Panc1 (cell line): ENCODE data around the gene COL16A1. TPM values are rescaled to one million over a fixed set of nuclear protein-coding genes. Genes with fewer than 3 reads are reported as not detected.
A peak's percentile ranks its signal among the peaks of the same experiment; 100 is the strongest.

Experiments used
- ATAC-seq: fragments of 200-7000 bp; cut with Tn5 transposase; 2 replicates; pipeline ENCODE4 v1.9.1; 2020; ENCODE audit warnings: mild to moderate bottlenecking, moderate library complexity
- BruUV-seq: library from RNA; stranded (reverse); fragments of 400-500 nt; replicated peaks from 2 replicates; lab custom pipeline; 2021; lab: Mats Ljungman, UMichigan
- CTCF ChIA-PET: fragments of 300-600 bp; sonication (Branson Sonifier 250); formaldehyde crosslinking; loops from one replicate; lab custom pipeline; 2022; ENCODE audit warnings: antibody characterized with exemption; lab: Charles Lee
- POLR2A ChIA-PET: fragments of 300-600 bp; sonication (Branson Sonifier 250); formaldehyde crosslinking; loops from one replicate; lab custom pipeline; 2022; ENCODE audit warnings: antibody characterized with exemption; lab: Charles Lee
- DNase-seq: peaks from one replicate; pipeline ENCODE4 v3.0.0-alpha.2; 2010; ENCODE audit warnings: low read depth, low spot score
- H3K27ac ChIP-seq: 2 replicates; pipeline ENCODE4 v1.5.1; 2011; ENCODE audit warnings: mild to moderate bottlenecking, low read length, inconsistent platforms
- H3K27me3 ChIP-seq: fragments of 200-500 bp; sonication (Bioruptor generic); 2 replicates; pipeline ENCODE4 v1.6.0; 2014; ENCODE audit warnings: low read length, inconsistent platforms; ENCODE audit not compliant: control insufficient read depth, insufficient read depth
- H3K36me3 ChIP-seq: fragments of 200-500 bp; sonication (Bioruptor generic); 2 replicates; pipeline ENCODE4 v1.5.1; 2014; ENCODE audit warnings: inconsistent platforms, mild to moderate bottlenecking, low read length, moderate library complexity; ENCODE audit not compliant: control insufficient read depth, insufficient read depth
- H3K4me1 ChIP-seq: 2 replicates; pipeline ENCODE4 v1.5.1; 2011; ENCODE audit warnings: inconsistent platforms, mild to moderate bottlenecking, low read length, moderate library complexity; ENCODE audit not compliant: control insufficient read depth, insufficient read depth
- H3K4me3 ChIP-seq, 2 experiments: 2 replicates each; pipeline ENCODE4 v1.5.1; 2011 to 2012; ENCODE audit warnings: low read depth in 2 of 2, low read length in 2 of 2, mild to moderate bottlenecking in 2 of 2, inconsistent platforms in 1 of 2, moderate library complexity in 1 of 2
- H3K9me3 ChIP-seq: fragments of 200-500 bp; sonication (Bioruptor generic); 2 replicates; pipeline ENCODE4 v1.5.1; 2014; ENCODE audit warnings: low read depth, mild to moderate bottlenecking, inconsistent platforms, low read length, moderate library complexity; ENCODE audit not compliant: control insufficient read depth, insufficient read depth
- POLR2AphosphoS5 ChIP-seq: IDR thresholded peaks from 2 replicates; pipeline ENCODE4 v1.6.1; 2012; ENCODE audit warnings: mild to moderate bottlenecking, low read depth, low read length, moderate library complexity
- SIN3A ChIP-seq: IDR thresholded peaks from 2 replicates; pipeline ENCODE4 v1.6.1; 2012; ENCODE audit warnings: low read depth, mild to moderate bottlenecking, low read length, moderate library complexity, borderline replicate concordance; ENCODE audit not compliant: insufficient read depth
- TCF7L2 ChIP-seq: IDR thresholded peaks from 2 replicates; pipeline ENCODE4 v1.6.1; 2011; ENCODE audit warnings: mild to moderate bottlenecking, low read depth, low read length, inconsistent platforms
- in situ Hi-C: cut with HindIII; loops from 2 replicates; pipeline ENCODE4 v1.10.0; 2016; ENCODE audit warnings: low sequenced_read_pairs, low pct_unique_long_range_greater_than_20kb
- intact Hi-C: fragments of 100-400 bp; cut with micrococcal nuclease; formaldehyde crosslinking; loops from one replicate; pipeline ENCODE4 v1.10.0; 2022; ENCODE audit not compliant: unreplicated experiment
- total RNA-seq: library from RNA; stranded (reverse); gene quantifications from one replicate; pipeline ENCODE4 v1.2.1, GENCODE V29; 2021; ENCODE audit not compliant: unreplicated experiment
- TF ChIP-seq, protein P1 (sequence below), 2 experiments: IDR thresholded peaks; 2 replicates each; pipeline ENCODE4 v1.6.1; 2011 to 2012; ENCODE audit warnings: low read depth in 2 of 2, control low read depth in 1 of 2, low read length in 1 of 2, mild to moderate bottlenecking in 1 of 2, moderate library complexity in 1 of 2; ENCODE audit not compliant: insufficient read depth in 1 of 2
- TF ChIP-seq, protein P2 (sequence below): fragments of 450-650 bp; IDR thresholded peaks from 2 replicates; pipeline ENCODE4 v1.5.1; 2017; ENCODE audit warnings: mild to moderate bottlenecking

The COL16A1 gene
- total RNA-seq, 1 experiment from 2014 or later = 7.6 TPM

DNA sequence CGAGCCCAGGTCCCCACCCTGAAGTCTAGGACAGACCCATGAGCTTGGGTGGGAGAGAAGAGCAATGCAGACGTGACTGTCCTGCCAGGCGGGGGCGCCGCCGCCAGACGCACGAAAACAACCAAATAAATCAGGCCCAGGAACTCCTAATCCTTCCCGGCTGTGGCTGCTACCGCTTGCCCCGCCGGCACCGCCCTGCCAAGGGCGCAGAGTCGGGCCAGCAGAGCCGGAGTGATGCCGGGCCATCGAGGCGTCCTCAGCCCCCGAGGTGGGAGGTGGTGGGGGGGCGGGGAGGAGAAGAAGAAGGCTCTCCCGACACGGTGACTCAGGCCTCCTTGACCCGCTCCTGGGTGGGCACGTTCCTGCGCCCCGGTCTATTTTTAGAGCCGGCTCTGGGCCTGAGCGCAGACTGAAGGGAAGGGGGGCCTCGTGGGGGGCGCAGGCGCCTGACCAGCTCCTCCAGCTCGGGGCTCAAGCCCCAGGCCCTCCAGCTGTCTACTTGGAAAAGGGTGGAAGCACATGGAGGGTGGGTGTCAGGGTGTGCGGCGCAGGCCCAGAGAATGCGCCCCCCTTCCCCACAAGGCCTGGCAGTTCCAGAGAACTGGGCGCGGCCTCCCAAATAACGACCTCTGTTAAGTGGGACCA lies 10.7 kb upstream of the COL16A1 start:
- no TSS peak for BruUV-seq
- POLR2A ChIA-PET = interaction anchor here (0.7 kb wide), 1 partner anchor 249 kb away, joined by 4 read pairs; no protein-coding TSS in a partner anchor
- intact Hi-C loops (no loop called here), in situ Hi-C loops (no loop called here)
- H3K4me3 ChIP-seq = peak overlapping the region; percentile 55 to 78
- no peaks in the 10 kb centered on the region for H3K27me3 ChIP-seq
- H3K9me3 ChIP-seq = no peaks in the 10 kb centered on the region
- peak overlapping the region; percentile 86 for H3K27ac ChIP-seq
- DNase-seq (no peak), ATAC-seq (peak; percentile 31)
- CTCF ChIA-PET = interaction anchor here (0.6 to 3.8 kb wide), 7 partner anchors 10 to 74 kb away, joined by 4 to 24 read pairs (median 7); partner anchors contain the start of genes COL16A1 and PEF1
- no peaks in the 10 kb centered on the region for H3K36me3 ChIP-seq
- TF ChIP-seq, protein P1, sequence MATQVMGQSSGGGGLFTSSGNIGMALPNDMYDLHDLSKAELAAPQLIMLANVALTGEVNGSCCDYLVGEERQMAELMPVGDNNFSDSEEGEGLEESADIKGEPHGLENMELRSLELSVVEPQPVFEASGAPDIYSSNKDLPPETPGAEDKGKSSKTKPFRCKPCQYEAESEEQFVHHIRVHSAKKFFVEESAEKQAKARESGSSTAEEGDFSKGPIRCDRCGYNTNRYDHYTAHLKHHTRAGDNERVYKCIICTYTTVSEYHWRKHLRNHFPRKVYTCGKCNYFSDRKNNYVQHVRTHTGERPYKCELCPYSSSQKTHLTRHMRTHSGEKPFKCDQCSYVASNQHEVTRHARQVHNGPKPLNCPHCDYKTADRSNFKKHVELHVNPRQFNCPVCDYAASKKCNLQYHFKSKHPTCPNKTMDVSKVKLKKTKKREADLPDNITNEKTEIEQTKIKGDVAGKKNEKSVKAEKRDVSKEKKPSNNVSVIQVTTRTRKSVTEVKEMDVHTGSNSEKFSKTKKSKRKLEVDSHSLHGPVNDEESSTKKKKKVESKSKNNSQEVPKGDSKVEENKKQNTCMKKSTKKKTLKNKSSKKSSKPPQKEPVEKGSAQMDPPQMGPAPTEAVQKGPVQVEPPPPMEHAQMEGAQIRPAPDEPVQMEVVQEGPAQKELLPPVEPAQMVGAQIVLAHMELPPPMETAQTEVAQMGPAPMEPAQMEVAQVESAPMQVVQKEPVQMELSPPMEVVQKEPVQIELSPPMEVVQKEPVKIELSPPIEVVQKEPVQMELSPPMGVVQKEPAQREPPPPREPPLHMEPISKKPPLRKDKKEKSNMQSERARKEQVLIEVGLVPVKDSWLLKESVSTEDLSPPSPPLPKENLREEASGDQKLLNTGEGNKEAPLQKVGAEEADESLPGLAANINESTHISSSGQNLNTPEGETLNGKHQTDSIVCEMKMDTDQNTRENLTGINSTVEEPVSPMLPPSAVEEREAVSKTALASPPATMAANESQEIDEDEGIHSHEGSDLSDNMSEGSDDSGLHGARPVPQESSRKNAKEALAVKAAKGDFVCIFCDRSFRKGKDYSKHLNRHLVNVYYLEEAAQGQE (IDR thresholded peaks at IDR 0.05; ENCODE audit: insufficient read depth in 1 of 2, low read depth in 2 of 2, low read length in 1 of 2) = no peak
- TF ChIP-seq, protein P2, sequence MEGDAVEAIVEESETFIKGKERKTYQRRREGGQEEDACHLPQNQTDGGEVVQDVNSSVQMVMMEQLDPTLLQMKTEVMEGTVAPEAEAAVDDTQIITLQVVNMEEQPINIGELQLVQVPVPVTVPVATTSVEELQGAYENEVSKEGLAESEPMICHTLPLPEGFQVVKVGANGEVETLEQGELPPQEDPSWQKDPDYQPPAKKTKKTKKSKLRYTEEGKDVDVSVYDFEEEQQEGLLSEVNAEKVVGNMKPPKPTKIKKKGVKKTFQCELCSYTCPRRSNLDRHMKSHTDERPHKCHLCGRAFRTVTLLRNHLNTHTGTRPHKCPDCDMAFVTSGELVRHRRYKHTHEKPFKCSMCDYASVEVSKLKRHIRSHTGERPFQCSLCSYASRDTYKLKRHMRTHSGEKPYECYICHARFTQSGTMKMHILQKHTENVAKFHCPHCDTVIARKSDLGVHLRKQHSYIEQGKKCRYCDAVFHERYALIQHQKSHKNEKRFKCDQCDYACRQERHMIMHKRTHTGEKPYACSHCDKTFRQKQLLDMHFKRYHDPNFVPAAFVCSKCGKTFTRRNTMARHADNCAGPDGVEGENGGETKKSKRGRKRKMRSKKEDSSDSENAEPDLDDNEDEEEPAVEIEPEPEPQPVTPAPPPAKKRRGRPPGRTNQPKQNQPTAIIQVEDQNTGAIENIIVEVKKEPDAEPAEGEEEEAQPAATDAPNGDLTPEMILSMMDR = peak; percentile 89
- peaks cover 44% of the 10 kb centered on the region for H3K4me1 ChIP-seq

DNA sequence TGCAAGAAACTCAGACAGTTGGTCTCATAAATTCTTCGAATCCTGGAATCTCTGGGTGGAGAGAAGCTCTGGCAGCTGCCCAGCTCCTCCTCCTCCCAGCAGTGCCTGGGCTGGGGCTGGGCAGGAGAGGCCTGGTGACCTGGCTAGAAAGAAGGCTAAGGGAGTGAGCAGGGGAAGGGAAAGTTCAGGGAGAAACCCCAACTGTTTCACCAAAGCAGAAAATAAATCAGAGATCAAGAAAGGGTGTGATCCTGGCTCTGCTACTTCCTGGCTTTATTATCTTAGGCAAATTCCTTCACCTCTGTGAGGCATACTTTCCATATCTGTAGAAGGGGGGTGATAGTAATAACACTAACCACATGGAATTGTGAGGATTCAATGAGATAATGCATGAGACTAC lies 8.8 kb upstream of the COL16A1 start:
- DNase-seq = no peak
- H3K9me3 ChIP-seq = no peaks in the 10 kb centered on the region
- ChIA-PET CTCF (interaction anchor here (0.6 to 0.7 kb wide), 3 partner anchors 47 to 77 kb away, joined by 3 to 4 read pairs (median 3); no protein-coding TSS in a partner anchor), POLR2A (interaction anchor here (0.6 kb wide), 1 partner anchor 1630 kb away, joined by 3 read pairs; no protein-coding TSS in a partner anchor)
- in situ Hi-C loops (no loop called here), intact Hi-C loops (no loop called here)
- peaks cover 47% of the 10 kb centered on the region for H3K4me1 ChIP-seq
- no peaks in the 10 kb centered on the region for H3K36me3 ChIP-seq
- no peak overlapping the region for H3K4me3 ChIP-seq
- ATAC-seq = no peak
- TF ChIP-seq TCF7L2 (no peak), POLR2AphosphoS5 (no peak), SIN3A (no peak)
- TF ChIP-seq, protein P1 (IDR thresholded peaks at IDR 0.05; ENCODE audit: insufficient read depth in 1 of 2, low read depth in 2 of 2, low read length in 1 of 2) = no peak
- TF ChIP-seq, protein P2 = no peak
- H3K27me3 ChIP-seq = no peaks in the 10 kb centered on the region
- BruUV-seq = no TSS peak
- H3K27ac ChIP-seq = peak overlapping the region; percentile 71
